ENCODE measurements around the gene ADORA1. TPM values are rescaled to one million over a fixed set of nuclear protein-coding genes. Genes with fewer than 3 reads are reported as not detected.

ADORA1 gene
- total RNA-seq, 2 experiments from 2014 or later, result not detected

DNA sequence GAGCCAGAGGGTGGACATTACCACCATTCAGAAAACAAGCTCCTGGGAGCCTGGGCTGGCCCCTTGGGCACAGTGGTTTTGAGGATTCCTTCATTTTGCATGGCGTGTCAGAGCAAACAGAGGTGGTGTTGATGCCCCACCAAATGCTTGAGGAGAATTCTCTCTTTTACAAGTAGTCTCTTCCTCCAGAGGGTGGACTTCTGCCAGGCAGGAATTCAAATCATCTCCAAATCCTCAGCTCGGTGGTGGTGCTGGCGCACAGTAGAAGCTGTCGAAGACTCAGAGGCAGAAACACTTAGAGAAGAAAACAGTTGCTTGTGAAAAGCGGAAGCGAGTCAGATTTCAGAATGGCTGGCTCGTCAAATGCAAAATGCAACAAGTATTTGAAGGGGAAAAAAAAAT, 62.4 kb downstream of the ADORA1 start:
- Mint-ChIP-seq H3K9me3 (ENCODE audit: insufficient read depth) (no peaks in the 10 kb centered on the region), H3K27ac (no peak overlapping the region), H3K4me3 (no peak overlapping the region), H3K27me3 (ENCODE audit: low read depth) (peaks cover 30% of the 10 kb centered on the region), H3K36me3 (ENCODE audit: low read depth) (no peaks in the 10 kb centered on the region), H3K4me1 (ENCODE audit: low read depth) (peaks cover 4% of the 10 kb centered on the region)
- no peak for DNase-seq
- ChIA-PET POLR2A (no interaction called here), CTCF (no interaction called here)
- no peak for ATAC-seq

DNA sequence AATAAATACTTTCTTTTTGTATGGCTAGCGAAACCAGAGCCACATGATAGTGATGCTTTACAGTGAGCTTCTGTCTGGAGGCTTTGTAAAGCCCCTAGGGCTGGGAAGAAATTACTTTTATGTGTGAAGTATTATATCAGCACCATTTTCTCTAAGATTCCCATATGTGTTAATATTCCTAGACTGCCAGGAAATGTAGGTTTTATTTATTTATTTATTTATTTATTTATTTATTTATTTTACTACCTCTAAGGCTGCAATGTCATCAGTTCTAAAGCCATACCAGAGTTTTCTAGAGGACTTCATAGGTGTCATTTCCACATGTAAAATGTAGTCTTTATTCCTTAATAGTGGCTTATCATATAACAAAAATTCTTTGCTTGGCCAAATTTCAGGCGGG, 63.4 kb downstream of the ADORA1 start:
- peaks cover 33% of the 10 kb centered on the region for H3K27me3 Mint-ChIP-seq (ENCODE audit: low read depth)
- POLR2A ChIA-PET, result no interaction called here
- ATAC-seq (no peak), DNase-seq (no peak)
- CTCF ChIA-PET, result no interaction called here
- no peaks in the 10 kb centered on the region for H3K9me3 Mint-ChIP-seq (ENCODE audit: insufficient read depth)
- H3K27ac Mint-ChIP-seq, result no peak overlapping the region
- H3K36me3 Mint-ChIP-seq (ENCODE audit: low read depth), result no peaks in the 10 kb centered on the region
- no peak overlapping the region for H3K4me3 Mint-ChIP-seq
- H3K4me1 Mint-ChIP-seq (ENCODE audit: low read depth), result peaks cover 4% of the 10 kb centered on the region

DNA sequence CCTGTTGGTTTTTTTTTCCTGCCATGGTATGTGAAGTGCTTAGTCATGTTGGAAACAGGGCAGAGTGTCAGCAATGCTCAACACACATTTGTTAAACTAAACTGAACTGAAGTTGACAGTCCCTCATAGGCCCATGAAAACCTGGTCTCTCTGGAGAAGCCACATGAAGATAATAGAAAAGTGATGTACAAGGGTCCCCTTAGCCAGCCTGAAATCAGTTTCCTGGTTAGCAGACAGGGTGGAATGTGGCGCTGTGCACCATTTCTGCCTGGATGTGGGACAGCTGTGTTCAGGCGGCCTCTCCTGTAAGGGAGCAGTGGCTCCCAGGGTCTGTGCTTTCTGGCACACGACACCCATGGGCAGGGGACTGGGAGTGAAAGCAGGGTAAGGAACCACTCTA, 68.8 kb downstream of the ADORA1 start:
- Mint-ChIP-seq H3K4me1 (ENCODE audit: low read depth) (no peaks in the 10 kb centered on the region), H3K9me3 (ENCODE audit: insufficient read depth) (no peaks in the 10 kb centered on the region), H3K4me3 (no peak overlapping the region), H3K36me3 (ENCODE audit: low read depth) (no peaks in the 10 kb centered on the region), H3K27me3 (ENCODE audit: low read depth) (peaks cover 5% of the 10 kb centered on the region), H3K27ac (no peak overlapping the region)
- POLR2A ChIA-PET, result no interaction called here
- DNase-seq (no peak), ATAC-seq (no peak)
- CTCF ChIA-PET, result interaction anchor here (1.4 kb wide), 1 partner anchor 24 kb away, joined by 3 read pairs; no protein-coding TSS in a partner anchor

DNA sequence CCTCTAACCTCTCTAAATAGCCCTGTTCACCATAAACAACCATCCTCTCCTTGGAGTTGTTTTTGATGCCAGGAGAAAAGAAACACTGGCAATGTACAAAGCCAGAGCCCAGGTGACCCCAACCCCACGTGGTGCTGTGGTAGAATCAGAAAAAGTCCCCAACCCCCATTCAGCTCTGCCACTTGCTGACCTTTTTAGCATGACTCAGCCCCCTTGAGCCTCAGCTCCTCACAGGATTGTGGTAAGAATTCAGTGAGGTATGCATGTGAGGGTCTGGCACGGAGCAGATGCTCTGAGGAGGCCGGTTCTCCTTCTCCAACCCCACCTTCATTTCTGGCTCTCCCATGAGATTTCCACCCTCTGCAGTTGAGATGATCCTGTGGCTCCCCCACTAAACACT, 70.1 kb downstream of the ADORA1 start:
- Mint-ChIP-seq H3K4me1 (ENCODE audit: low read depth) (no peaks in the 10 kb centered on the region), H3K9me3 (ENCODE audit: insufficient read depth) (no peaks in the 10 kb centered on the region), H3K27ac (no peak overlapping the region), H3K36me3 (ENCODE audit: low read depth) (no peaks in the 10 kb centered on the region), H3K4me3 (no peak overlapping the region), H3K27me3 (ENCODE audit: low read depth) (peaks cover 3% of the 10 kb centered on the region)
- CTCF ChIA-PET, result no interaction called here
- POLR2A ChIA-PET, result no interaction called here
- ATAC-seq, result no peak
- DNase-seq, result no peak

DNA sequence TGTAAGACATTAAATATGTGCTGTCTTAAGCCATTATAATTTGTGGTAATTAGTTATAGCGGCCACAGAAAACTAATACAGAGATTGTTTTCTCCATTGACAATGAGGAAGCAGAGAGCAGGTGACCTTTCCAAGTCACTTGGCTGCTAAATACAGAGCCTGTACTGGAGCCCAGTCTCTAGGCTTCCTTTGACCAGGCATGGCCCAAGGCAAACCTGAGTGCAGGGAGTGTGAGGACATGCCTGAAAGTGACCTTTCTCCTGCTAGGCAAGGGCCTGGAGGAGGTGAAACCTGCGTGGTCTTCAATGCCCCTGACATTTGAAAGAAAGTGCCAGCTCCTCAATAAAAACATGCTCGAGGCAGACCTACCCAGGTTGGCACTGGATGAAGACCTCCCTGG, 71.5 kb downstream of the ADORA1 start:
- ChIA-PET POLR2A (no interaction called here), CTCF (no interaction called here)
- no peak overlapping the region for H3K4me3 Mint-ChIP-seq
- H3K4me1 Mint-ChIP-seq (ENCODE audit: low read depth), result no peaks in the 10 kb centered on the region
- no peaks in the 10 kb centered on the region for H3K9me3 Mint-ChIP-seq (ENCODE audit: insufficient read depth)
- ATAC-seq, result no peak
- no peak for DNase-seq
- H3K27me3 Mint-ChIP-seq (ENCODE audit: low read depth), result peaks cover 6% of the 10 kb centered on the region
- H3K27ac Mint-ChIP-seq, result no peak overlapping the region
- H3K36me3 Mint-ChIP-seq (ENCODE audit: low read depth), result no peaks in the 10 kb centered on the region

DNA sequence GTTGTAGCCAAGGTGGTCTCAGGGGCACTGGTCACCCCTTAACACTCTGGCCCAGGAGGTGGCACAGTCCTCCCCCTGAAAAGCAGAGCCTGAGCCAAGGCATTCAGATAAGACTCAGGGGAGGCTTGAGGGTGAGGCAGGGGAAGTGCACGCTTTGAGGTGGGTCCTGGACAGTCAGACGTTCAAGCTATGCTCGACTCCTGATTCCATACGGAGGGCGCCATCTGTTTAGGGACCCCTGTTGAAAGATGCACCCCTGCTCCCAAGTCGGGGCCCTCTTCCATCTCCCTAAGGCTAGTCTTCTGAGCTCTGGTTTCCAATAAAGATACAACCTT, 71.9 kb downstream of the ADORA1 start:
- Mint-ChIP-seq H3K36me3 (ENCODE audit: low read depth) (no peaks in the 10 kb centered on the region), H3K27me3 (ENCODE audit: low read depth) (peaks cover 6% of the 10 kb centered on the region), H3K4me3 (no peak overlapping the region), H3K9me3 (ENCODE audit: insufficient read depth) (no peaks in the 10 kb centered on the region), H3K4me1 (ENCODE audit: low read depth) (no peaks in the 10 kb centered on the region), H3K27ac (no peak overlapping the region)
- POLR2A ChIA-PET, result no interaction called here
- ATAC-seq (no peak), DNase-seq (no peak)
- CTCF ChIA-PET, result interaction anchor here (1.1 kb wide), 1 partner anchor 160 kb away, joined by 4 read pairs; no protein-coding TSS in a partner anchor

DNA sequence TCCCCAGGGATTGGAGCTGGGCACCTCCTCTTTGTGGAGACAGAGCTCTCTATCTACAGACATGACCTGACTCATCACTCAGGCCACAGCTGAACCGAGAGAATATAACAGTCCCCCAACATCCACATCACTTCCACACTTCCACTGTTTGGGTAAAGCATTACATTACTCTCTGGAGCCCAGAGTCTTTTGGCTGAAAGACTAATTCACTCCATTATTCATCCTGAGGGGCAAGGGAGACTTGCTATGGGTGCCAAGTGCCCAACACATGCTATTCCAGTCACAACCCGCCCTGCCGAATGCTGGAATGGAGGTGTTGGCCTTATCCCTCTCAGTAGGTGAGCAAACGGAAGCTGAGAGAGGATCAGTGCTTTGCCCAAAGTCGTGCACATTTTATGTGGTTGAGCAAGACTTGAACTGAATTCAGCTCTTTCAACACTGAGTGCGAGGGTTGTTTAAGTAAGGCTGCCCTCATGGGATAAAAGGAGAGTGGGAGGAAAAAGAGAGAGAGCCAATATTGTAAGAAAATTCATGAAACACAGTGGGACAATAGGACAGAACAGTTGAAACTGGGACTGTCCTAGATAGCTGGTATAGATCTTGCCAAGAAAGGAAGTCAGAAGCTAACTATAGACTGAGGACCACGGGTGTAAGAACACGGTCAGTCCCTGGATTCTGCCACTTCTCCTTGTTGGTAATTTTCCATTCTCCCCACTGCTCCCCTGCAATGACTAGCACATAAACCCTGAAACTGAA, 72.5 kb downstream of the ADORA1 start:
- peaks cover 6% of the 10 kb centered on the region for H3K27me3 Mint-ChIP-seq (ENCODE audit: low read depth)
- POLR2A ChIA-PET, result no interaction called here

DNA sequence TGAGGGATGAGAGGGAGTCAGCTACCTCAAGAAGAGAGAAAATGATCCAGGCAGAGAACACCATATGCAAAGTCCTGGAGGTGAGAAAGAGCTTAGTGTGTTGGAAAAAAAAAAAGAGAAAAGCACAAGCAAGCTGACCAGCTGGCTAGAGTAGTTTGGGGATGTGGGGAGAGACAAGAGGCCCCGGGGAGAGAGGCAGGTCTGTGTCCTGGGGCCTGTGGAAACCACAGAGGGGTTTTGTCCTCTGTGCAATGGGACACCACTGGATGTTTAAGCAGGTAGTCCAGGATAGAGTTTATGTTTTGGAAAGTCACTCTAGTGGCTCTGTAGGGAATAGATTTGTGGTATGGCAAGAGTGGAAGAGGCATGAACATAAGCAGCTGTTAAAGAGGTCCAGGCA, 73.4 kb downstream of the ADORA1 start:
- no peak overlapping the region for H3K27ac Mint-ChIP-seq
- no peak overlapping the region for H3K4me3 Mint-ChIP-seq
- ChIA-PET CTCF (interaction anchor here (1.0 kb wide), 1 partner anchor 15 kb away, joined by 3 read pairs; no protein-coding TSS in a partner anchor), POLR2A (no interaction called here)
- no peaks in the 10 kb centered on the region for H3K4me1 Mint-ChIP-seq (ENCODE audit: low read depth)
- peaks cover 4% of the 10 kb centered on the region for H3K27me3 Mint-ChIP-seq (ENCODE audit: low read depth)
- no peaks in the 10 kb centered on the region for H3K9me3 Mint-ChIP-seq (ENCODE audit: insufficient read depth)
- no peaks in the 10 kb centered on the region for H3K36me3 Mint-ChIP-seq (ENCODE audit: low read depth)
- DNase-seq (no peak), ATAC-seq (no peak)

More for the DNA sequence above, 72.5 kb downstream of the ADORA1 start:
- DNase-seq (no peak), ATAC-seq (no peak)
- Mint-ChIP-seq H3K27ac (no peak overlapping the region), H3K4me3 (no peak overlapping the region), H3K4me1 (ENCODE audit: low read depth) (no peaks in the 10 kb centered on the region), H3K9me3 (ENCODE audit: insufficient read depth) (no peaks in the 10 kb centered on the region), H3K36me3 (ENCODE audit: low read depth) (no peaks in the 10 kb centered on the region)
- CTCF ChIA-PET, result interaction anchor here (1.0 to 1.1 kb wide), 2 partner anchors 16 to 161 kb away, joined by 3 to 4 read pairs; no protein-coding TSS in a partner anchor

DNA sequence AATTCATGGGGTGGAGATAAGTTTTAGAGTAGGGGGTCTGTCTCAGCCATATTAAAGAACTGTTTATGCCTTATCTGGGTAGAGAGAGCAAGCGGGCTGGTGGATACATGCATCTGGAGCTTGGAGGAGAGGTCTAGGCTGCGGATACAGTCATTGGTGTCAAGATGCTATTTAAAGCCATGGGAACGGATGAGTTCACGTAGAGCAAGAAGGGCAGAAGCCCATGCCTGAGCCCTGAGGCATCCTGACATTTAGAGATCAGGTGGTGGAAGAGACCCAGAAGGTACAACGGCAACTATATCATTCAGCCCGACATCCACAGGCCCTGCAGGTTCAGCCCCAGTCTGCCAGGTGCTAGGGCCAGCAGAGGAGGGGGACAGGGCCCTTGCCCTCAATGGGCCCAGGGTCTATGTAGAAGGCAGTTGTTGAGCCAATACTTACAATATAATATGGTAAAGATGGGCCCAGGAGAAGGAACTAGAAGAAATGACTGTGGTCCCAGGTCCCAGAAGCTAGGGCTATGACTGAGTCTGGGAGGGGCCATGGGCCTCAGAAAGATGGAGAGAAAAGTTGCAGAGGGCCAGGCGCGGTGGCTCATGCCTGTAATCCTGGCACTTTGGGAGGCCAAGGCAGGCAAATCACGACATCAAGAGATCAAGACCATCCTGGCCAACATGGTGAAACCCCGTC, 74.1 kb downstream of the ADORA1 start:
- Mint-ChIP-seq H3K27ac (no peak overlapping the region), H3K27me3 (ENCODE audit: low read depth) (peaks cover 4% of the 10 kb centered on the region), H3K4me1 (ENCODE audit: low read depth) (no peaks in the 10 kb centered on the region), H3K36me3 (ENCODE audit: low read depth) (no peaks in the 10 kb centered on the region), H3K4me3 (no peak overlapping the region), H3K9me3 (ENCODE audit: insufficient read depth) (no peaks in the 10 kb centered on the region)
- POLR2A ChIA-PET, result no interaction called here
- no peak for ATAC-seq
- CTCF ChIA-PET, result no interaction called here
- DNase-seq, result no peak

DNA sequence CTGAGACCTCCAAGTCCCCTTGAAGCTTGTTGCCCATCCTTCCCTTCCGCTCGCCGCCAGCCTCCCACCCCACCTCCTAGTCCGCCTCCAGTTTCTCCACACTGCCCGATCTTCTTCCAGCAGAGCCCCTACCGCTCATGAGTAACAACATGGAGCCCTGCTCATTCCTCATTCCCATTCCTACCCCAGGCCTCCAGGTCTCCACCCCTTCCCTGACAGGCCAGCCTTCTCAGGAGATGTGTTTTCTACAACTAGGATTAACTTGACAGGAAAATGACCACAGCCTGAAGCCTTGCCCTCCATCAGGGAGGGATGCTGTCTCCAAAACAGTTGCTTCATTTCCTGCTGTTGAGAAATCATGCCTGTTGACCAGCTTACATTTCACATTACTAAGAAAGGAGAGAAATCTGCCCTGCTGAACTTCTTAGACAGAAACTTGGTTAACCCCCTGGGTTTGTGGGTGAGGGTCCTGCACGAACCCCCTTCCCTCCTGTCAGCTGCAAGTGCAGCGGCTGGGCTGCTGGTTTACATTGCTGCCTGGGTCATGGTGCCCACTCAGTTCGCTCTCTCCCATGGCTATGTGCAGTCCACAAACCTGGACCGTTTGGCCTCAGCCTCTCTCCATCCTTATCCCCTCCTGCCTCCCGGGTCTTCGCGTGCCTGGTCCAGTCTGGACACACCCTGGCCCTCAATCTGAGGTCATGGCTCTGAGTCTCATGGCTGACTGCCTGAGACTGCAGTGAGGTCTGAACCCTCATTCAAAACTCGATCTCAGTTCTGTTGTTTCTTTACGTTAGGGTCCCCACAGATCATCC, 75.1 kb downstream of the ADORA1 start:
- ChIA-PET CTCF (interaction anchor here (1.4 to 2.4 kb wide), 2 partner anchors 14 to 163 kb away, joined by 3 to 13 read pairs; no protein-coding TSS in a partner anchor), POLR2A (no interaction called here)
- Mint-ChIP-seq H3K9me3 (ENCODE audit: insufficient read depth) (no peaks in the 10 kb centered on the region), H3K27me3 (ENCODE audit: low read depth) (peaks cover 7% of the 10 kb centered on the region), H3K4me1 (ENCODE audit: low read depth) (peaks cover 5% of the 10 kb centered on the region), H3K4me3 (no peak overlapping the region), H3K36me3 (ENCODE audit: low read depth) (no peaks in the 10 kb centered on the region), H3K27ac (no peak overlapping the region)
- DNase-seq (no peak), ATAC-seq (no peak)

DNA sequence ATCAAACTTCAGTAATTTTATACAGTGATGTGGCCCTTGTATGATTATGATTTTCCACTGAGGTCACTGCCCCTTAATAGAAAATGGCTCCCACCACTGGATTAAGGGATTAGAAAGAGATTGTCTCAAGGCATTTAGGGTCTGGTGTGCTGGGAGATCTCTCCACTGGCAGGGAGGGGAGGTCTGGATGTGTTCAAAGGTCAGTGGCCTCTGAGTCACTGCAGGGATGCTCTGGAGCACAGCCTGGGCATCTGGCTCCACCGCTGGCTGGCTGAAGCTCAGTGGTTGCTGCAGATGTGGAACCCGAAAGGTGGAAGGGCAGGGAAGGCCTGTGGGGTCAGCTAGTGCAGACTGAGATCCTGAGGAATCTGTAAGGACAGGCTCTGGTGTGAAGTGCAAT, 77.2 kb downstream of the ADORA1 start:
- Mint-ChIP-seq H3K4me3 (no peak overlapping the region), H3K27ac (no peak overlapping the region), H3K36me3 (ENCODE audit: low read depth) (no peaks in the 10 kb centered on the region), H3K9me3 (ENCODE audit: insufficient read depth) (no peaks in the 10 kb centered on the region), H3K27me3 (ENCODE audit: low read depth) (peaks cover 10% of the 10 kb centered on the region), H3K4me1 (ENCODE audit: low read depth) (peaks cover 9% of the 10 kb centered on the region)
- DNase-seq, result no peak
- ATAC-seq, result no peak
- CTCF ChIA-PET, result no interaction called here
- POLR2A ChIA-PET, result no interaction called here

DNA sequence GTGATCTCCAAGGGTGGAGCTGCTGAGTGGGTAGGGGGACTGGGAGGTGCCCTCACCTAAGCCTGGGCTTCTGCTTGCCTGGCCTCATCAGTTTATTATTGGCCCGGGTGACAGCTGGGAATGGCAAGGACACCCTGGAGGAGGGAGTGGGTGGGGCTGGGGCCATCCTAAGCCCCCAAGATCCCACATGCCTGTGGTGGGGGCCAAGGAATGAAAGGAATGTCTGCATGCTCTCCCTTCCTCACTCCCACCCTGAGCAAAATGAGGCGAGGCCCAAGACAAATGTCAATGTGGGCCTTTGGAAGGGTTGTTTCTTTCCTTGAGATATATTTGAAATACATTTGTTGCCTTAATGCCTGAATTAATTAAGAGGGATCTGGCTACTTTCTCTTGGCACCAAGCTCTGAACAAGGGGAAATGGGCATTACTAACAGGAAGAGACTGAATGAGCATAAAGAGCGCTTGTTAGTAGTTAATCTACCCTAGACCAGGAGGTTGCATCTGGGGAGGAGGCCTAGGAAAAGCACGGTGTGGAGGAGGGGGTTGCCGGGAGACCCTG, 78.7 kb downstream of the ADORA1 start:
- DNase-seq (no peak), ATAC-seq (no peak)
- H3K27me3 Mint-ChIP-seq (ENCODE audit: low read depth), result peaks cover 15% of the 10 kb centered on the region
- ChIA-PET CTCF (interaction anchor here (1.0 to 3.1 kb wide), 3 partner anchors 10 to 166 kb away, joined by 3 to 20 read pairs (median 5); no protein-coding TSS in a partner anchor), POLR2A (no interaction called here)
- H3K27ac Mint-ChIP-seq, result no peak overlapping the region
- no peaks in the 10 kb centered on the region for H3K36me3 Mint-ChIP-seq (ENCODE audit: low read depth)
- no peak overlapping the region for H3K4me3 Mint-ChIP-seq
- no peaks in the 10 kb centered on the region for H3K9me3 Mint-ChIP-seq (ENCODE audit: insufficient read depth)
- H3K4me1 Mint-ChIP-seq (ENCODE audit: low read depth), result peaks cover 9% of the 10 kb centered on the region
